SK-N-SH (cell line): ENCODE results near the gene EEF1G. TPM values are rescaled to one million over a fixed set of nuclear protein-coding genes. Genes with fewer than 3 reads are reported as not detected.

Experiments
- CTCF ChIA-PET: fragments of 300-600, 350-600 bp; formaldehyde crosslinking; extraction: SDS; loops from one replicate; lab custom pipeline; 2021; lab: Yijun Ruan, JAX
- POLR2A ChIA-PET: fragments of 350-600 bp; sonication (Branson Sonifier 250); formaldehyde crosslinking; extraction: SDS; loops from one replicate; lab custom pipeline; 2020; ENCODE audit warnings: antibody characterized with exemption, inconsistent platforms; lab: Yijun Ruan, JAX
- DNase-seq: peaks from one replicate; pipeline ENCODE4 v3.0.0; 2012
- H2AFZ ChIP-seq: fragments of 200-600 bp; sonication (generic); 2 replicates; pipeline ENCODE4 v1.8.1; 2016; ENCODE audit warnings: antibody characterized with exemption, mild to moderate bottlenecking, low read depth
- H3F3A ChIP-seq: fragments of 200-600 bp; sonication (generic); replicated peaks from 2 replicates; pipeline ENCODE3; 2016; ENCODE audit warnings: antibody characterized with exemption, mild to moderate bottlenecking; ENCODE audit not compliant: insufficient read depth
- H3K27ac ChIP-seq, 2 experiments: fragments of 200-500 bp in 1 of 2; fragments of 200-600 bp in 1 of 2; sonication (Bioruptor generic) in 1 of 2; sonication (generic), shearing (Covaris generic) in 1 of 2; 2 replicates each; pipeline versions ENCODE4 v1.5.1 to v1.6.1; 2014 to 2016; ENCODE audit warnings: low read depth in 2 of 2, inconsistent platforms in 1 of 2, low read length in 1 of 2, mild to moderate bottlenecking in 1 of 2, mixed read lengths in 1 of 2
- H3K27me3 ChIP-seq: fragments of 200-600 bp; sonication (generic), shearing (Covaris generic); 2 replicates; pipeline ENCODE4 v1.6.1; 2016; ENCODE audit warnings: mixed run types; ENCODE audit not compliant: insufficient read depth
- H3K36me3 ChIP-seq, 2 experiments: fragments of 200-500 bp in 1 of 2; fragments of 200-600 bp in 1 of 2; sonication (Bioruptor generic) in 1 of 2; sonication (generic) in 1 of 2; replicated peaks in 1 of 2; 2 replicates each; pipeline versions ENCODE3 to v1.5.1; 2014 to 2016; ENCODE audit warnings: low read length in 1 of 2, mild to moderate bottlenecking in 1 of 2; ENCODE audit not compliant: insufficient read depth in 2 of 2, control insufficient read depth in 1 of 2
- H3K4me1 ChIP-seq, 2 experiments: fragments of 200-500 bp in 1 of 2; fragments of 200-600 bp in 1 of 2; sonication (Bioruptor generic) in 1 of 2; sonication (generic), shearing (Covaris generic) in 1 of 2; 2 replicates each; pipeline versions ENCODE4 v1.5.1 to v1.6.1; 2014 to 2016; ENCODE audit warnings: low read depth in 1 of 2, low read length in 1 of 2, mixed run types in 1 of 2; ENCODE audit not compliant: insufficient read depth in 2 of 2, control insufficient read depth in 1 of 2
- H3K4me2 ChIP-seq: fragments of 200-600 bp; sonication (generic), shearing (Covaris generic); 2 replicates; pipeline ENCODE4 v1.6.1; 2017; ENCODE audit warnings: mixed run types
- H3K4me3 ChIP-seq, 2 experiments: fragments of 200-500 bp in 1 of 2; fragments of 200-600 bp in 1 of 2; sonication (Bioruptor generic) in 1 of 2; sonication (generic), shearing (Covaris generic) in 1 of 2; 2 replicates each; pipeline versions ENCODE4 v1.5.1 to v1.8.1; 2014 to 2016; ENCODE audit warnings: low read depth in 2 of 2, inconsistent platforms in 1 of 2, low read length in 1 of 2, mild to moderate bottlenecking in 1 of 2, mixed read lengths in 1 of 2, moderate library complexity in 1 of 2
- H3K79me2 ChIP-seq: fragments of 200-600 bp; sonication (generic); 2 replicates; pipeline ENCODE4 v1.8.1; 2017; ENCODE audit warnings: mild to moderate bottlenecking; ENCODE audit not compliant: insufficient read depth
- H3K9ac ChIP-seq: fragments of 200-600 bp; sonication (generic); 2 replicates; pipeline ENCODE4 v1.6.1; 2017; ENCODE audit warnings: mixed run types
- H3K9me2 ChIP-seq: fragments of 200-600 bp; sonication (generic); 2 replicates; pipeline ENCODE4 v1.6.1; 2017; ENCODE audit warnings: mixed run types
- H3K9me3 ChIP-seq: fragments of 200-600 bp; sonication (generic); 2 replicates; pipeline ENCODE4 v1.6.1; 2017; ENCODE audit warnings: mixed run types, mild to moderate bottlenecking, moderate library complexity
- H4K20me1 ChIP-seq: fragments of 200-600 bp; sonication (generic); 2 replicates; pipeline ENCODE4 v1.6.1; 2017; ENCODE audit warnings: mild to moderate bottlenecking, mixed run types; ENCODE audit not compliant: insufficient read depth
- FOSL2 ChIP-seq: IDR thresholded peaks from 2 replicates; pipeline ENCODE4 v1.4.0; 2012; ENCODE audit warnings: low read depth, mild to moderate bottlenecking, moderate library complexity, borderline replicate concordance
- FOXJ3 ChIP-seq: sonication (generic); formaldehyde crosslinking; IDR thresholded peaks from 2 replicates; pipeline ENCODE4 v1.5.1; 2020; ENCODE audit warnings: mild to moderate bottlenecking, missing genetic modification reagents
- GATA2 ChIP-seq: sonication (generic); formaldehyde crosslinking; IDR thresholded peaks from 2 replicates; pipeline ENCODE4 v1.5.0; 2020; ENCODE audit warnings: mild to moderate bottlenecking, missing genetic modification reagents
- MEF2A ChIP-seq: IDR thresholded peaks from 2 replicates; pipeline ENCODE4 v1.4.0; 2012; ENCODE audit warnings: low read depth, borderline replicate concordance
- MXI1 ChIP-seq: IDR thresholded peaks from 2 replicates; pipeline ENCODE4 v1.6.1; 2012; ENCODE audit warnings: mild to moderate bottlenecking, low read depth, low read length, improper control_type of control experiment
- NRF1 ChIP-seq: IDR thresholded peaks from 2 replicates; pipeline ENCODE4 v1.6.1; 2012; ENCODE audit warnings: low read depth, mild to moderate bottlenecking, low read length
- PBX3 ChIP-seq: IDR thresholded peaks from 2 replicates; pipeline ENCODE4; 2012
- POLR2AphosphoS5 ChIP-seq: IDR thresholded peaks from 2 replicates; pipeline ENCODE4 v1.6.1; 2012; ENCODE audit warnings: low read depth, low read length
- RAD21 ChIP-seq: IDR thresholded peaks from 2 replicates; pipeline ENCODE4 v1.6.1; 2012; ENCODE audit warnings: mild to moderate bottlenecking, low read length
- RXRA ChIP-seq: IDR thresholded peaks from 2 replicates; pipeline ENCODE4 v1.4.0; 2012; ENCODE audit warnings: low read depth, mild to moderate bottlenecking, borderline replicate concordance
- TCF12 ChIP-seq: IDR thresholded peaks from 2 replicates; pipeline ENCODE4 v1.4.0; 2012
- TEAD4 ChIP-seq: IDR thresholded peaks from 2 replicates; pipeline ENCODE4 v1.4.0; 2012; ENCODE audit warnings: mild to moderate bottlenecking, borderline replicate concordance; ENCODE audit not compliant: insufficient read depth
- YY1 ChIP-seq: IDR thresholded peaks from 2 replicates; pipeline ENCODE4 v1.4.0; 2012; ENCODE audit warnings: low read depth, mild to moderate bottlenecking
- WGBS: methylation state at CpG from one replicate; pipeline ENCODE4 v1.1.6; 2017; ENCODE audit warnings: low lambda C conversion rate; 5-methylcytosine and 5-hydroxymethylcytosine counted together
- polyA plus RNA-seq, 3 experiments: library from polyadenylated mRNA; depleted of rRNA; stranded (reverse); fragments of >200 nt; gene quantifications; 2 replicates each; pipeline ENCODE4 v1.2.3, GENCODE V29; 2012
- TF ChIP-seq, protein P1 (sequence below): fragments of 150-350 bp; IDR thresholded peaks from 2 replicates; pipeline ENCODE4 v1.6.1; 2016; ENCODE audit warnings: mild to moderate bottlenecking, low read depth, low read length
- TF ChIP-seq, protein P2 (sequence below): IDR thresholded peaks from 2 replicates; pipeline ENCODE4 v1.4.0; 2012; ENCODE audit warnings: low read depth, borderline replicate concordance
- TF ChIP-seq, protein P3 (sequence below): fragments of 200-600 bp; sonication (generic); IDR thresholded peaks from 2 replicates; pipeline ENCODE4 v1.6.1; 2017; ENCODE audit warnings: antibody characterized with exemption, mild to moderate bottlenecking, moderate library complexity

Gene EEF1G
- polyA plus RNA-seq, 1 of the 3 experiments (the other 2 are of a cell fraction) = 1,853 TPM

- no peaks in the 10 kb centered on the region for H3K27me3 ChIP-seq
- no peaks in the 10 kb centered on the region for H3K9me2 ChIP-seq
- peaks cover 17% of the 10 kb centered on the region; the same call in 1 of the 2 replicates for H3K79me2 ChIP-seq
- H3K9me3 ChIP-seq = no peaks in the 10 kb centered on the region
- no peak overlapping the region for H3K4me3 ChIP-seq
- H3F3A ChIP-seq = peaks cover 18% of the 10 kb centered on the region
- DNase-seq = no peak
- H4K20me1 ChIP-seq = no peaks in the 10 kb centered on the region
- CTCF ChIA-PET = interaction anchor here (0.9 to 6.9 kb wide), 4 partner anchors 13 to 179 kb away, joined by 4 to 69 read pairs (median 6); partner anchors contain the start of genes B3GAT3 and TUT1
- H3K4me1 ChIP-seq = peaks cover 4 to 13% of the 10 kb centered on the region in 2 experiments; a peak in 2 of 4 replicates
- H3K27ac ChIP-seq = no peak overlapping the region
- WGBS = 79% methylated on average over 4 of the region's 4 CpGs
- H3K4me2 ChIP-seq = no peak overlapping the region
- no peak overlapping the region for H2AFZ ChIP-seq
- POLR2A ChIA-PET = no interaction called here
- TF ChIP-seq, protein P1, sequence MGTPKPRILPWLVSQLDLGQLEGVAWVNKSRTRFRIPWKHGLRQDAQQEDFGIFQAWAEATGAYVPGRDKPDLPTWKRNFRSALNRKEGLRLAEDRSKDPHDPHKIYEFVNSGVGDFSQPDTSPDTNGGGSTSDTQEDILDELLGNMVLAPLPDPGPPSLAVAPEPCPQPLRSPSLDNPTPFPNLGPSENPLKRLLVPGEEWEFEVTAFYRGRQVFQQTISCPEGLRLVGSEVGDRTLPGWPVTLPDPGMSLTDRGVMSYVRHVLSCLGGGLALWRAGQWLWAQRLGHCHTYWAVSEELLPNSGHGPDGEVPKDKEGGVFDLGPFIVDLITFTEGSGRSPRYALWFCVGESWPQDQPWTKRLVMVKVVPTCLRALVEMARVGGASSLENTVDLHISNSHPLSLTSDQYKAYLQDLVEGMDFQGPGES = no peak
- TF ChIP-seq, protein P2, sequence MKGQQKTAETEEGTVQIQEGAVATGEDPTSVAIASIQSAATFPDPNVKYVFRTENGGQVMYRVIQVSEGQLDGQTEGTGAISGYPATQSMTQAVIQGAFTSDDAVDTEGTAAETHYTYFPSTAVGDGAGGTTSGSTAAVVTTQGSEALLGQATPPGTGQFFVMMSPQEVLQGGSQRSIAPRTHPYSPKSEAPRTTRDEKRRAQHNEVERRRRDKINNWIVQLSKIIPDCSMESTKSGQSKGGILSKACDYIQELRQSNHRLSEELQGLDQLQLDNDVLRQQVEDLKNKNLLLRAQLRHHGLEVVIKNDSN = no peak
- no peak for TF ChIP-seq POLR2AphosphoS5
- TF ChIP-seq, protein P3, sequence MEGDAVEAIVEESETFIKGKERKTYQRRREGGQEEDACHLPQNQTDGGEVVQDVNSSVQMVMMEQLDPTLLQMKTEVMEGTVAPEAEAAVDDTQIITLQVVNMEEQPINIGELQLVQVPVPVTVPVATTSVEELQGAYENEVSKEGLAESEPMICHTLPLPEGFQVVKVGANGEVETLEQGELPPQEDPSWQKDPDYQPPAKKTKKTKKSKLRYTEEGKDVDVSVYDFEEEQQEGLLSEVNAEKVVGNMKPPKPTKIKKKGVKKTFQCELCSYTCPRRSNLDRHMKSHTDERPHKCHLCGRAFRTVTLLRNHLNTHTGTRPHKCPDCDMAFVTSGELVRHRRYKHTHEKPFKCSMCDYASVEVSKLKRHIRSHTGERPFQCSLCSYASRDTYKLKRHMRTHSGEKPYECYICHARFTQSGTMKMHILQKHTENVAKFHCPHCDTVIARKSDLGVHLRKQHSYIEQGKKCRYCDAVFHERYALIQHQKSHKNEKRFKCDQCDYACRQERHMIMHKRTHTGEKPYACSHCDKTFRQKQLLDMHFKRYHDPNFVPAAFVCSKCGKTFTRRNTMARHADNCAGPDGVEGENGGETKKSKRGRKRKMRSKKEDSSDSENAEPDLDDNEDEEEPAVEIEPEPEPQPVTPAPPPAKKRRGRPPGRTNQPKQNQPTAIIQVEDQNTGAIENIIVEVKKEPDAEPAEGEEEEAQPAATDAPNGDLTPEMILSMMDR = no peak
- no peak for TF ChIP-seq FOXJ3 (CRISPR knock-in tag)
- H3K36me3 ChIP-seq = peaks cover 21 to 27% of the 10 kb centered on the region in 2 experiments
- H3K9ac ChIP-seq = no peak overlapping the region
Observed at GRCh38 chr11:62607714-62608113, 34.0 kb upstream of the EEF1G start.

DNA sequence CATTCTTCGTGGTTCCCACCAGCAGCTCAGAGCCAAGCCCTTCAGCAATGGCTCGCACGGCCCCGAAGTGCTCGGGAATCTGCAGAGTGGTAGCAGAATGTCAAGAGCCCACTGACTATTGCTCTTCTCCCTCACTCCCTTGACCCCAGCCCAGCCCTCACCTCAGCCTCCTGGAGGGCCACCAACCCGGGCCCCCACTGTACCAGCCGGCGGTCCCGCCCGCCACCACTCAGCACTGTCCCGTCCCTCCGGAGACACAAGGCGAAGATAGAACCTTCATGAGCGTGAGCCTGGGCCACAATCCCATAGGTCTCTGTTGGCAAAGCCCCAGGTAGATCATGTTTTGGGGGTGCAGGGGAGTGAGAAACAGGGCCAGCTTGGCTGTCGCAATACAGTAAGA is 32.2 kb upstream of the EEF1G start:
- CTCF ChIA-PET = no interaction called here

More for the DNA sequence above, 32.2 kb upstream of the EEF1G start:
- H3K36me3 ChIP-seq = peaks cover 21 to 27% of the 10 kb centered on the region in 2 experiments
- POLR2A ChIA-PET = interaction anchor here (0.7 to 1.5 kb wide), 2 partner anchors 15 to 124 kb away, joined by 3 to 5 read pairs; no protein-coding TSS in a partner anchor
- TF ChIP-seq NRF1 (no peak), TEAD4 (no peak), GATA2 (CRISPR knock-in tag) (no peak), RXRA (no peak), MXI1 (no peak), FOSL2 (no peak), POLR2AphosphoS5 (no peak), TCF12 (no peak), PBX3 (no peak), YY1 (no peak), MEF2A (no peak), RAD21 (no peak)
- TF ChIP-seq, protein P2 = no peak
- no peak for DNase-seq
- H3K27me3 ChIP-seq = no peaks in the 10 kb centered on the region
- H4K20me1 ChIP-seq = no peaks in the 10 kb centered on the region
- no peak overlapping the region for H3K27ac ChIP-seq
- H3F3A ChIP-seq = peaks cover 6% of the 10 kb centered on the region
- H3K9ac ChIP-seq = no peak overlapping the region
- H3K9me2 ChIP-seq = no peaks in the 10 kb centered on the region
- H3K4me1 ChIP-seq = peaks cover 0 to 9% of the 10 kb centered on the region in 2 experiments; a peak in 2 of 4 replicates
- H3K9me3 ChIP-seq = no peaks in the 10 kb centered on the region
- H3K79me2 ChIP-seq = peaks cover 16% of the 10 kb centered on the region
- H2AFZ ChIP-seq = no peak overlapping the region
- 96% methylated on average over 5 of the region's 15 CpGs for WGBS
- no peak overlapping the region for H3K4me3 ChIP-seq
- no peak overlapping the region for H3K4me2 ChIP-seq
